K562 (cell line): Measurements from ENCODE around the gene TIMP2. TPM values are rescaled to one million over a fixed set of nuclear protein-coding genes. Genes with fewer than 3 reads are reported as not detected.
A peak's percentile ranks its signal among the peaks of the same experiment; 100 is the strongest.

Experiments used
- ATF7 ChIP-seq: fragments of 450-650 bp; IDR thresholded peaks from 2 replicates; pipeline ENCODE4 v1.7.1; 2014; ENCODE audit warnings: mild to moderate bottlenecking, moderate library complexity
- CBFB ChIP-seq: sonication (generic); formaldehyde crosslinking; IDR thresholded peaks from 2 replicates; pipeline ENCODE4 v1.4.0; 2020; ENCODE audit warnings: mild to moderate bottlenecking, missing genetic modification reagents
- CEBPG ChIP-seq, 3 experiments: fragments of 200-800 bp in 1 of 3; sonication (Bioruptor generic) in 1 of 3; sonication (generic) in 1 of 3; formaldehyde crosslinking in 1 of 3; IDR thresholded peaks in 2 of 3; conservative IDR thresholded peaks in 1 of 3; 2 replicates each; pipeline versions ENCODE4 v1.6.1 to v1.8.0; 2016 to 2022; ENCODE audit warnings: missing compliant biosample characterization in 2 of 3, missing genetic modification characterization in 2 of 3, mild to moderate bottlenecking in 1 of 3, missing genetic modification reagents in 1 of 3
- CREB1 ChIP-seq, 2 experiments: sonication (generic) in 1 of 2; formaldehyde crosslinking in 1 of 2; IDR thresholded peaks; 2 replicates each; pipeline versions ENCODE4 v1.6.1 to v1.8.0; 2012 to 2022; ENCODE audit warnings: inconsistent platforms in 1 of 2, mild to moderate bottlenecking in 1 of 2, missing genetic modification reagents in 1 of 2, moderate library complexity in 1 of 2
- CREM ChIP-seq: IDR thresholded peaks from 2 replicates; pipeline ENCODE4 v1.6.1; 2014; ENCODE audit warnings: antibody characterized with exemption, low read depth
- GABPA ChIP-seq: fragments of 200-800 bp; sonication (Bioruptor generic); conservative IDR thresholded peaks from 2 replicates; pipeline ENCODE4 v1.6.1; 2016; ENCODE audit warnings: low read depth, missing genetic modification characterization, missing compliant biosample characterization
- KAT7 ChIP-seq: sonication (generic); formaldehyde crosslinking; IDR thresholded peaks from 2 replicates; pipeline ENCODE4 v1.8.0; 2022; ENCODE audit warnings: missing genetic modification reagents, mild to moderate bottlenecking, borderline replicate concordance
- LEF1 ChIP-seq: fragments of 450-650 bp; IDR thresholded peaks from 2 replicates; pipeline ENCODE4 v1.6.1; 2016; ENCODE audit warnings: mild to moderate bottlenecking
- MTA1 ChIP-seq: fragments of 450-650 bp; IDR thresholded peaks from 2 replicates; pipeline ENCODE4 v1.6.1; 2017; ENCODE audit warnings: borderline replicate concordance
- NCOA4 ChIP-seq: fragments of 450-650 bp; IDR thresholded peaks from 2 replicates; pipeline ENCODE4 v1.6.1; 2018; ENCODE audit warnings: mild to moderate bottlenecking; ENCODE audit not compliant: partially characterized antibody
- NCOA6 ChIP-seq: fragments of 450-650 bp; IDR thresholded peaks from 2 replicates; pipeline ENCODE4 v1.6.1; 2017; ENCODE audit warnings: mild to moderate bottlenecking
- NEUROD1 ChIP-seq: fragments of 150-350 bp; IDR thresholded peaks from 2 replicates; pipeline ENCODE4 v1.6.1; 2014; ENCODE audit warnings: borderline replicate concordance, low read length, low read depth; ENCODE audit not compliant: partially characterized antibody
- SAP30 ChIP-seq: fragments of 200-600 bp; sonication (generic); IDR thresholded peaks from 2 replicates; pipeline ENCODE4 v1.6.1; 2012; ENCODE audit warnings: borderline replicate concordance, low read depth, mild to moderate bottlenecking, moderate library complexity, low read length, control low read depth, inconsistent platforms; ENCODE audit not compliant: insufficient read depth, poor library complexity, severe bottlenecking
- STAG1 ChIP-seq: sonication (generic); formaldehyde crosslinking; IDR thresholded peaks from 2 replicates; pipeline ENCODE4 v1.5.0; 2020; ENCODE audit warnings: missing genetic modification reagents, borderline replicate concordance
- TEAD2 ChIP-seq: fragments of 450-650 bp; IDR thresholded peaks from 2 replicates; pipeline ENCODE4 v1.6.1; 2016; ENCODE audit warnings: missing genetic modification characterization, control low read depth, missing compliant biosample characterization
- TFAM ChIP-seq: fragments of 250-450 bp; sonication (Bioruptor Pico); conservative IDR thresholded peaks from 2 replicates; pipeline ENCODE4 v1.5.0; 2021; ENCODE audit warnings: mild to moderate bottlenecking, moderate library complexity
- TGIF2 ChIP-seq: sonication (generic); formaldehyde crosslinking; IDR thresholded peaks from 2 replicates; pipeline ENCODE4 v1.8.1; 2022; ENCODE audit warnings: mild to moderate bottlenecking, missing genetic modification reagents, moderate library complexity
- U2AF2 ChIP-seq: fragments of 200-400 bp; formaldehyde crosslinking; optimal IDR thresholded peaks from 2 replicates; pipeline ENCODE3; 2017; ENCODE audit warnings: low read depth, mild to moderate bottlenecking, low read length
- ZNF764 ChIP-seq: fragments of 250-450 bp; sonication (Bioruptor Pico); IDR thresholded peaks from 2 replicates; pipeline ENCODE4 v1.4.0; 2020; ENCODE audit warnings: low read depth, mild to moderate bottlenecking, moderate library complexity
- polyA plus RNA-seq, 8 experiments: library from polyadenylated mRNA; depleted of rRNA in 4 of 8; stranded (reverse) in 5 of 8; unstranded in 3 of 8; fragments of >200 nt; fragmentation: Nextera tagmentation in 2 of 8; fragmentation: Illumina TruSeq in 1 of 8; extraction: Ambion mirVana in 2 of 8; extraction: Trizol in 1 of 8; gene quantifications; 2 replicates each; pipeline versions ENCODE4 v1.2.1 to v1.2.3, GENCODE V29; 2011 to 2014; ENCODE audit warnings: inconsistent platforms in 1 of 8, missing spikeins in 1 of 8
- total RNA-seq, 7 experiments: library from RNA; depleted of rRNA in 6 of 7; stranded (reverse); fragments of >200 nt in 6 of 7; fragmentation: Illumina TruSeq in 2 of 7; extraction: Trizol in 2 of 7; gene quantifications; 2 replicates each; pipeline versions ENCODE4 v1.2.1 to v1.2.3, GENCODE V29; 2011 to 2021; ENCODE audit warnings: low replicate concordance in 1 of 7
- TF ChIP-seq, protein P1 (sequence below), 3 experiments: IDR thresholded peaks in 2 of 3; conservative IDR thresholded peaks in 1 of 3; 2 replicates each; pipeline ENCODE4 v1.5.1; 2011 to 2012; ENCODE audit warnings: low read length in 3 of 3, mild to moderate bottlenecking in 3 of 3, control low read depth in 2 of 3, improper control_type of control experiment in 1 of 3, inconsistent platforms in 1 of 3, low read depth in 1 of 3, mixed read lengths in 1 of 3, moderate library complexity in 1 of 3; ENCODE audit not compliant: insufficient read depth in 2 of 3
- TF ChIP-seq, protein P2 (sequence below), 2 experiments: IDR thresholded peaks in 1 of 2; conservative IDR thresholded peaks in 1 of 2; 2 replicates each; pipeline ENCODE4 v1.6.1; 2016; ENCODE audit warnings: low read depth in 2 of 2, mild to moderate bottlenecking in 1 of 2, missing compliant biosample characterization in 1 of 2, missing genetic modification characterization in 1 of 2, moderate library complexity in 1 of 2

TIMP2 gene
- total and polyA plus RNA-seq, 9 of the 15 experiments (the other 6 are each of a cell fraction or from before 2014, with no cell fraction given): 0.55 TPM; not detected in 8

DNA sequence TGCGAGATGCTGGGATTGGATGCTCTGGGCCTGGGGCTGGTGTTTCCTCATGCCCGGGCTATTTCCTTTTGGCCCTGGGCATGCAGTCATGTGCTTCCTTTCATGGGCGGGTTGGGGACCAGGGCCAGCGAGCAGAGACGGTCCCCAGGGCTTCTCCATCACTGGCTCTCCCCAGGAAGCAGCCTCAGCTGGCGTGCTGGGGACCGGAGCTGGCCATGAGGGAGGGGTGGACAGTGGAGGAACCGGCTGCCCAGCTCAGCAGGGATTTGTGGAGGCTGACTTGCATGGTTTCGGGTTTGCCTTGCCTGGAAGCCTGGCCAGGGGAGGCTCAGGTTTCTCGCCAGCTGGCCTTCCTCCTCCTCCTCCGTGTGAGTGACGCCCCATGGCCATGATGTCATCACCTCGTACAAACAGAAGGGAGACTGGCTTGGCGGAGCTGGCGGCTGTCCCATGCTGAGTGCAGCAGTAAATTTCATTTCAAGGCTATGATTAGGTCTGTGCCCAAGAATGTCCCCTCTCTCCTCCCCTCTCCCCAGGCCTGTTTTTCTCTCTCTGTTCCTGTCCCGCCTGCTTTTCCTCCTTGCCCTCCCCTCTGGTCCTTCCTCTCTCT is 8.9 kb upstream of the TIMP2 start (continued):
- TF ChIP-seq ZNF764 (CRISPR knock-in tag) (no peak), CBFB (CRISPR knock-in tag) (no peak), KAT7 (CRISPR knock-in tag) (no peak), NCOA6 (no peak), TFAM (no peak), CREM (peak; percentile 62; the same call in 1 of the 2 replicates), SAP30 (no peak), NCOA4 (no peak), TGIF2 (no peak), MTA1 (no peak), LEF1 (no peak), STAG1 (CRISPR knock-in tag) (no peak), CEBPG (CRISPR knock-in tag; IDR thresholded peaks at IDR 0.05) (0 out of 2 replicates have a peak, but pooled peaks have one; percentile 28), CEBPG (tag; conservative IDR thresholded peaks at IDR 0.05 in 1 of 2, IDR thresholded peaks at IDR 0.05 in 1 of 2) (no peak), NEUROD1 (no peak), TEAD2 (tag) (no peak), GABPA (no peak), ATF7 (peak; percentile 65), CREB1 (IDR thresholded peaks at IDR 0.05) (0 out of 2 replicates have a peak, but pooled peaks have one; percentile 16), CREB1 (CRISPR knock-in tag; IDR thresholded peaks at IDR 0.05) (no peak), U2AF2 (no peak)
- TF ChIP-seq, protein P1, sequence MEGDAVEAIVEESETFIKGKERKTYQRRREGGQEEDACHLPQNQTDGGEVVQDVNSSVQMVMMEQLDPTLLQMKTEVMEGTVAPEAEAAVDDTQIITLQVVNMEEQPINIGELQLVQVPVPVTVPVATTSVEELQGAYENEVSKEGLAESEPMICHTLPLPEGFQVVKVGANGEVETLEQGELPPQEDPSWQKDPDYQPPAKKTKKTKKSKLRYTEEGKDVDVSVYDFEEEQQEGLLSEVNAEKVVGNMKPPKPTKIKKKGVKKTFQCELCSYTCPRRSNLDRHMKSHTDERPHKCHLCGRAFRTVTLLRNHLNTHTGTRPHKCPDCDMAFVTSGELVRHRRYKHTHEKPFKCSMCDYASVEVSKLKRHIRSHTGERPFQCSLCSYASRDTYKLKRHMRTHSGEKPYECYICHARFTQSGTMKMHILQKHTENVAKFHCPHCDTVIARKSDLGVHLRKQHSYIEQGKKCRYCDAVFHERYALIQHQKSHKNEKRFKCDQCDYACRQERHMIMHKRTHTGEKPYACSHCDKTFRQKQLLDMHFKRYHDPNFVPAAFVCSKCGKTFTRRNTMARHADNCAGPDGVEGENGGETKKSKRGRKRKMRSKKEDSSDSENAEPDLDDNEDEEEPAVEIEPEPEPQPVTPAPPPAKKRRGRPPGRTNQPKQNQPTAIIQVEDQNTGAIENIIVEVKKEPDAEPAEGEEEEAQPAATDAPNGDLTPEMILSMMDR (IDR thresholded peaks at IDR 0.05 in 2 of 3, conservative IDR thresholded peaks at IDR 0.05 in 1 of 3; ENCODE audit: insufficient read depth in 2 of 3, low read depth in 1 of 3, low read length in 3 of 3): no peak
- TF ChIP-seq, protein P2, sequence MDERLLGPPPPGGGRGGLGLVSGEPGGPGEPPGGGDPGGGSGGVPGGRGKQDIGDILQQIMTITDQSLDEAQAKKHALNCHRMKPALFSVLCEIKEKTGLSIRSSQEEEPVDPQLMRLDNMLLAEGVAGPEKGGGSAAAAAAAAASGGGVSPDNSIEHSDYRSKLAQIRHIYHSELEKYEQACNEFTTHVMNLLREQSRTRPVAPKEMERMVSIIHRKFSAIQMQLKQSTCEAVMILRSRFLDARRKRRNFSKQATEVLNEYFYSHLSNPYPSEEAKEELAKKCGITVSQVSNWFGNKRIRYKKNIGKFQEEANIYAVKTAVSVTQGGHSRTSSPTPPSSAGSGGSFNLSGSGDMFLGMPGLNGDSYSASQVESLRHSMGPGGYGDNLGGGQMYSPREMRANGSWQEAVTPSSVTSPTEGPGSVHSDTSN (CRISPR knock-in tag; IDR thresholded peaks at IDR 0.05; ENCODE audit: low read depth): 0 out of 2 replicates have a peak, but pooled peaks have one; percentile 9
- TF ChIP-seq, protein P2 (tag; conservative IDR thresholded peaks at IDR 0.05; ENCODE audit: low read depth): peak; percentile 45; the same call in 1 of the 2 replicates
